Gastrocnemius medialis (tissue), 4 donors: ENCODE data around the gene DPP9.

Experiments
- CTCF ChIP-seq, 5 experiments: fragments of 450-650 bp in 3 of 5; fragments of 200-600 bp in 2 of 5; sonication (generic) in 2 of 5; IDR thresholded peaks in 4 of 5; conservative IDR thresholded peaks in 1 of 5; 1 replicate in 4 of 5; 2 replicates in 1 of 5; pipeline ENCODE4 v1.5.1; 2016 to 2019; ENCODE audit warnings: antibody characterized with exemption in 5 of 5, mild to moderate bottlenecking in 3 of 5, moderate library complexity in 3 of 5
- POLR2A ChIP-seq, 2 donors: fragments of 450-650 bp; IDR thresholded peaks; one replicate each; pipeline ENCODE4 v1.6.1; 2017; ENCODE audit warnings: antibody characterized with exemption in 2 of 2, mild to moderate bottlenecking in 2 of 2, moderate library complexity in 2 of 2

GRCh38 chr19:4673216-4673615, 50.4 kb downstream of the DPP9 start:
- no peak for TF ChIP-seq CTCF (IDR thresholded peaks at IDR 0.05 in 4 of 5, conservative IDR thresholded peaks at IDR 0.05 in 1 of 5)
- no peak for TF ChIP-seq POLR2A (IDR thresholded peaks at IDR 0.05)
